ENCODE results near the gene TBXAS1.

- TF ChIP-seq CTCF (conservative IDR thresholded peaks at IDR 0.05; ENCODE audit: low read length) (no peak), EZH2phosphoT487 (IDR thresholded peaks at IDR 0.05; ENCODE audit: borderline replicate concordance, low read depth, low read length) (no peak)
These were observed 56.4 kb downstream of the TBXAS1 start for GRCh38 chr7:139885511-139885910.
